Upper lobe of left lung (tissue), 6 donors: Measurements from ENCODE around the gene DPF3. TPM values are rescaled to one million over a fixed set of nuclear protein-coding genes. Genes with fewer than 3 reads are reported as not detected.

Experiments used
- ATAC-seq, 2 donors: fragments of 200-7000 bp; cut with Tn5 transposase; one replicate each; pipeline ENCODE4 v1.9.1; 2022; ENCODE audit warnings: mild to moderate bottlenecking in 2 of 2, moderate library complexity in 2 of 2; ENCODE audit not compliant: low FRiP score in 2 of 2
- DNase-seq, 2 donors: peaks; one replicate each; pipeline ENCODE4 v3.0.0-alpha.2; 2019 to 2020
- H3K27ac ChIP-seq, 4 donors: fragments of 200-600 bp; sonication (generic); one replicate each; pipeline ENCODE4 v1.5.1; 2016 to 2019
- H3K27me3 ChIP-seq, 4 donors: fragments of 200-600 bp; sonication (generic); one replicate each; pipeline ENCODE4 v1.5.1; 2017 to 2019
- H3K36me3 ChIP-seq, 4 donors: fragments of 200-600 bp; sonication (generic); one replicate each; pipeline ENCODE4 v1.5.1; 2016 to 2019
- H3K4me1 ChIP-seq, 4 donors: fragments of 200-600 bp; sonication (generic); one replicate each; pipeline ENCODE4 v1.5.1; 2018 to 2019
- H3K4me3 ChIP-seq, 4 donors: fragments of 200-600 bp; sonication (generic); one replicate each; pipeline ENCODE4 v1.5.1; 2017 to 2019; ENCODE audit warnings: mild to moderate bottlenecking in 2 of 4, moderate library complexity in 1 of 4
- H3K9me3 ChIP-seq, 4 donors: fragments of 200-600 bp; sonication (generic); one replicate each; pipeline ENCODE4 v1.5.1; 2018 to 2019
- CTCF ChIP-seq, 6 experiments: fragments of 450-650 bp in 4 of 6; fragments of 200-600 bp in 2 of 6; sonication (generic) in 2 of 6; IDR thresholded peaks; one replicate each; pipeline ENCODE4 v1.5.1; 2016 to 2019; ENCODE audit warnings: antibody characterized with exemption in 6 of 6
- EP300 ChIP-seq, 4 donors: sonication (generic); formaldehyde crosslinking; IDR thresholded peaks; one replicate each; pipeline ENCODE4 v1.5.1; 2017; ENCODE audit warnings: antibody characterized with exemption in 4 of 4, control low read depth in 2 of 4
- POLR2A ChIP-seq, 4 donors: fragments of 450-650 bp; IDR thresholded peaks; one replicate each; pipeline ENCODE4 v1.5.1; 2016 to 2017; ENCODE audit warnings: antibody characterized with exemption in 4 of 4, mild to moderate bottlenecking in 2 of 4
- POLR2AphosphoS5 ChIP-seq, 2 donors: sonication (generic); formaldehyde crosslinking; IDR thresholded peaks; one replicate each; pipeline ENCODE4 v1.5.1; 2017; ENCODE audit warnings: antibody characterized with exemption in 2 of 2
- WGBS, 2 donors: methylation state at CpG; one replicate each; pipeline ENCODE4 v1.1.5; 2017 to 2018; 5-methylcytosine and 5-hydroxymethylcytosine counted together
- total RNA-seq, 6 donors: library from RNA; depleted of rRNA in 4 of 6; stranded (reverse); fragments of >200 nt in 4 of 6; gene quantifications; one replicate each; pipeline versions ENCODE4 v1.1.0 to v1.2.1, GENCODE V29; 2016 to 2021
- donor health status: DM: no; HTN: no; CAD: no; lungs with moderate emphysema.
- donor health status: DM: no; HTN: yes; CAD: no; lungs with severe emphysema.

The DPF3 gene
- total RNA-seq, 6 donors from 2014 or later = 0.30 to 1.3 (median 1.0) TPM

GRCh38 chr14:72880820-72881219 lies 13.1 kb downstream of the DPF3 start:
- Histone ChIP-seq H3K36me3 (no peaks in the 10 kb centered on the region), H3K9me3 (no peaks in the 10 kb centered on the region), H3K4me3 (no peak overlapping the region), H3K27ac (no peak overlapping the region), H3K4me1 (no peaks in the 10 kb centered on the region), H3K27me3 (no peaks in the 10 kb centered on the region)
- WGBS, 2 donors = 54 to 57% methylated on average over 2 of the region's 2 CpGs
- no peak for DNase-seq
- TF ChIP-seq EP300 (IDR thresholded peaks at IDR 0.05) (no peak), POLR2AphosphoS5 (IDR thresholded peaks at IDR 0.05) (no peak), CTCF (IDR thresholded peaks at IDR 0.05) (no peak), POLR2A (IDR thresholded peaks at IDR 0.05) (no peak)
- no peak for ATAC-seq

GRCh38 chr14:72880164-72880563 lies 13.7 kb downstream of the DPF3 start:
- no peak overlapping the region for H3K4me3 ChIP-seq
- H3K4me1 ChIP-seq = no peaks in the 10 kb centered on the region
- DNase-seq (no peak), ATAC-seq (no peak)
- H3K9me3 ChIP-seq = no peaks in the 10 kb centered on the region
- no peak overlapping the region for H3K27ac ChIP-seq
- no peaks in the 10 kb centered on the region for H3K27me3 ChIP-seq
- TF ChIP-seq EP300 (IDR thresholded peaks at IDR 0.05) (no peak), CTCF (IDR thresholded peaks at IDR 0.05) (no peak), POLR2A (IDR thresholded peaks at IDR 0.05) (no peak)
- 86 to 91% methylated on average over 1 to 2 of the region's 2 CpGs for WGBS, 2 donors
- H3K36me3 ChIP-seq = no peaks in the 10 kb centered on the region

GRCh38 chr14:72879431-72879830 lies 14.5 kb downstream of the DPF3 start:
- no peaks in the 10 kb centered on the region for H3K27me3 ChIP-seq
- ATAC-seq (no peak), DNase-seq (no peak)
- TF ChIP-seq CTCF (IDR thresholded peaks at IDR 0.05) = no peak
- TF ChIP-seq POLR2AphosphoS5 (IDR thresholded peaks at IDR 0.05) = no peak
- no peak for TF ChIP-seq POLR2A (IDR thresholded peaks at IDR 0.05)
- TF ChIP-seq EP300 (IDR thresholded peaks at IDR 0.05) = no peak
- WGBS, 2 donors = 87 to 98% methylated on average over 3 to 5 of the region's 6 CpGs
- no peaks in the 10 kb centered on the region for H3K4me1 ChIP-seq
- H3K9me3 ChIP-seq = no peaks in the 10 kb centered on the region
- H3K4me3 ChIP-seq = no peak overlapping the region
- no peak overlapping the region for H3K27ac ChIP-seq
- H3K36me3 ChIP-seq = no peaks in the 10 kb centered on the region

- TF ChIP-seq POLR2AphosphoS5 (IDR thresholded peaks at IDR 0.05) (no peak), CTCF (IDR thresholded peaks at IDR 0.05) (no peak), POLR2A (IDR thresholded peaks at IDR 0.05) (no peak), EP300 (IDR thresholded peaks at IDR 0.05) (no peak)
- no peaks in the 10 kb centered on the region for H3K4me1 ChIP-seq
- 87 to 96% methylated on average over 5 of the region's 5 CpGs for WGBS, 2 donors
- H3K27me3 ChIP-seq = no peaks in the 10 kb centered on the region
- DNase-seq (no peak), ATAC-seq (no peak)
- no peaks in the 10 kb centered on the region for H3K36me3 ChIP-seq
- no peaks in the 10 kb centered on the region for H3K9me3 ChIP-seq
- H3K4me3 ChIP-seq = no peak overlapping the region
- no peak overlapping the region for H3K27ac ChIP-seq
Measured at GRCh38 chr14:72878746-72879145, 15.2 kb downstream of the DPF3 start.

- DNase-seq (no peak), ATAC-seq (no peak)
- Histone ChIP-seq H3K27me3 (no peaks in the 10 kb centered on the region), H3K9me3 (peaks cover 0 to 7% (median 0%) of the 10 kb centered on the region in 4 donors), H3K4me1 (no peaks in the 10 kb centered on the region), H3K4me3 (no peak overlapping the region), H3K27ac (no peak overlapping the region), H3K36me3 (no peaks in the 10 kb centered on the region)
- TF ChIP-seq CTCF (IDR thresholded peaks at IDR 0.05) = no peak
- no peak for TF ChIP-seq POLR2A (IDR thresholded peaks at IDR 0.05)
- no peak for TF ChIP-seq POLR2AphosphoS5 (IDR thresholded peaks at IDR 0.05)
- no peak for TF ChIP-seq EP300 (IDR thresholded peaks at IDR 0.05)
- 48 to 52% methylated on average over 4 of the region's 4 CpGs for WGBS, 2 donors
Measured at GRCh38 chr14:72876710-72877063, 17.2 kb downstream of the DPF3 start.
